H1 (cell line): ENCODE results near the gene PDE3A. TPM values are rescaled to one million over a fixed set of nuclear protein-coding genes. Genes with fewer than 3 reads are reported as not detected.

ENCODE experiments used
- CTCF ChIA-PET: fragments of 300-600 bp; sonication (Branson Sonifier 250); formaldehyde crosslinking; loops from one replicate; lab custom pipeline; 2021; ENCODE audit not compliant: partially characterized antibody; lab: Charles Lee
- POLR2A ChIA-PET: fragments of 300-600 bp; sonication (Branson Sonifier 250); formaldehyde crosslinking; loops from one replicate; lab custom pipeline; 2021; ENCODE audit warnings: inconsistent platforms; ENCODE audit not compliant: partially characterized antibody; lab: Charles Lee
- DNase-seq, 2 experiments: peaks; one replicate each; pipeline versions ENCODE4 v3.0.0 to v3.0.0-alpha.2; 2010 to 2022; ENCODE audit warnings: low spot score in 2 of 2, low read depth in 1 of 2, mixed read lengths in 1 of 2
- FAIRE-seq: peaks from 2 replicates; lab custom pipeline; 2011; peaks lifted over from hg19 to GRCh38; lab: Jason Lieb, UNC
- H2AFZ ChIP-seq: 2 replicates; pipeline ENCODE4 v1.8.1; 2012; ENCODE audit warnings: low read length, inconsistent platforms
- H2AK5ac ChIP-seq: 2 replicates; pipeline ENCODE4 v1.6.1; 2013; ENCODE audit warnings: low read depth, low read length
- H2BK120ac ChIP-seq: replicated peaks from 2 replicates; pipeline ENCODE3; 2013; ENCODE audit warnings: low read depth, low read length, inconsistent platforms
- H2BK12ac ChIP-seq: 2 replicates; pipeline ENCODE4 v1.6.1; 2013; ENCODE audit warnings: low read depth, low read length
- H2BK15ac ChIP-seq: 2 replicates; pipeline ENCODE4 v1.6.1; 2013; ENCODE audit warnings: low read length
- H2BK20ac ChIP-seq: 2 replicates; pipeline ENCODE4 v1.6.1; 2013; ENCODE audit warnings: low read length
- H2BK5ac ChIP-seq: 2 replicates; pipeline ENCODE4 v1.6.1; 2013; ENCODE audit warnings: low read depth, low read length
- H3K14ac ChIP-seq: 2 replicates; pipeline ENCODE4 v1.6.1; 2013; ENCODE audit warnings: inconsistent platforms; ENCODE audit not compliant: insufficient read length
- H3K18ac ChIP-seq: 2 replicates; pipeline ENCODE4 v1.6.1; 2013; ENCODE audit warnings: low read length; ENCODE audit errors: extremely low read depth
- H3K23ac ChIP-seq: 2 replicates; pipeline ENCODE4 v1.6.1; 2013; ENCODE audit warnings: inconsistent platforms; ENCODE audit not compliant: insufficient read length
- H3K23me2 ChIP-seq: 2 replicates; pipeline ENCODE4 v1.6.1; 2013; ENCODE audit warnings: low read depth, low read length
- H3K27ac ChIP-seq: 2 replicates; pipeline ENCODE4 v1.6.1; 2011; ENCODE audit warnings: low read depth, low read length, inconsistent platforms
- H3K27me3 ChIP-seq, 4 experiments: replicated peaks in 1 of 4; 1 replicate in 1 of 4; 2 replicates in 3 of 4; pipeline versions ENCODE4 v1.6.1 to v1.8.1; 2011 to 2013; ENCODE audit warnings: low read length in 3 of 4, mild to moderate bottlenecking in 3 of 4, inconsistent platforms in 2 of 4, mixed read lengths in 2 of 4, moderate library complexity in 1 of 4; ENCODE audit not compliant: control insufficient read depth in 3 of 4, insufficient read depth in 3 of 4; ENCODE audit errors: extremely low read depth in 1 of 4
- H3K36me3 ChIP-seq, 4 experiments: 2 replicates each; pipeline versions ENCODE4 v1.6.1 to v1.8.1; 2011 to 2013; ENCODE audit warnings: mild to moderate bottlenecking in 4 of 4, low read length in 3 of 4, moderate library complexity in 2 of 4, control low read depth in 1 of 4, inconsistent platforms in 1 of 4; ENCODE audit not compliant: insufficient read depth in 4 of 4, control insufficient read depth in 2 of 4
- H3K4ac ChIP-seq: replicated peaks from 2 replicates; pipeline ENCODE3; 2013; ENCODE audit warnings: low read length, low read depth, mixed read lengths, inconsistent platforms; ENCODE audit not compliant: insufficient read length
- H3K4me1 ChIP-seq, 4 experiments: replicated peaks in 1 of 4; 1 replicate in 1 of 4; 2 replicates in 3 of 4; pipeline versions ENCODE4 v1.6.1 to v1.8.1; 2011 to 2013; ENCODE audit warnings: low read length in 3 of 4, inconsistent platforms in 2 of 4, mixed read lengths in 1 of 4; ENCODE audit not compliant: insufficient read depth in 4 of 4, control insufficient read depth in 3 of 4
- H3K4me2 ChIP-seq, 2 experiments: 2 replicates each; pipeline versions ENCODE4 v1.6.1 to v1.8.1; 2011 to 2013; ENCODE audit warnings: low read depth in 2 of 2, low read length in 2 of 2, control low read depth in 1 of 2, inconsistent platforms in 1 of 2, mild to moderate bottlenecking in 1 of 2; ENCODE audit not compliant: insufficient read depth in 1 of 2
- H3K4me3 ChIP-seq, 4 experiments: fragments of 200-600, 300-600 bp in 1 of 4; sonication (generic), shearing (Covaris generic), sonication (Bioruptor Twin) in 1 of 4; 2 replicates each; pipeline versions ENCODE4 v1.5.1 to v1.8.1; 2011 to 2016; ENCODE audit warnings: low read length in 4 of 4, low read depth in 3 of 4, control low read depth in 2 of 4, inconsistent platforms in 2 of 4, mild to moderate bottlenecking in 2 of 4, mixed read lengths in 1 of 4, moderate library complexity in 1 of 4; ENCODE audit not compliant: insufficient read depth in 2 of 4; ENCODE audit errors: extremely low read depth in 1 of 4
- H3K56ac ChIP-seq: replicated peaks from 2 replicates; pipeline ENCODE3; 2013; ENCODE audit warnings: low read depth, mild to moderate bottlenecking, mixed read lengths, low read length, inconsistent platforms; ENCODE audit not compliant: insufficient read length
- H3K79me1 ChIP-seq: 2 replicates; pipeline ENCODE4 v1.6.1; 2013; ENCODE audit warnings: low read depth, low read length, control low read depth
- H3K79me2 ChIP-seq, 2 experiments: 2 replicates each; pipeline versions ENCODE4 v1.6.1 to v1.8.1; 2012 to 2013; ENCODE audit warnings: low read length in 2 of 2, mild to moderate bottlenecking in 2 of 2, inconsistent platforms in 1 of 2; ENCODE audit not compliant: insufficient read depth in 2 of 2, control insufficient read depth in 1 of 2
- H3K9ac ChIP-seq, 4 experiments: replicated peaks in 1 of 4; 1 replicate in 1 of 4; 2 replicates in 3 of 4; pipeline versions ENCODE4 v1.6.1 to v1.8.1; 2011 to 2013; ENCODE audit warnings: low read depth in 3 of 4, low read length in 3 of 4, control low read depth in 2 of 4, mild to moderate bottlenecking in 2 of 4, moderate library complexity in 2 of 4, inconsistent platforms in 1 of 4; ENCODE audit errors: extremely low read depth in 1 of 4
- H3K9me3 ChIP-seq, 2 experiments: 2 replicates each; pipeline versions ENCODE4 v1.6.1 to v1.8.1; 2012 to 2013; ENCODE audit warnings: mild to moderate bottlenecking in 2 of 2, moderate library complexity in 2 of 2, control low read depth in 1 of 2, inconsistent platforms in 1 of 2, low read depth in 1 of 2, low read length in 1 of 2, mixed read lengths in 1 of 2; ENCODE audit not compliant: insufficient read depth in 2 of 2
- H4K20me1 ChIP-seq, 2 experiments: replicated peaks in 1 of 2; 2 replicates each; pipeline versions ENCODE3 to v1.8.1; 2011 to 2013; ENCODE audit warnings: inconsistent platforms in 2 of 2, low read length in 2 of 2, mild to moderate bottlenecking in 1 of 2; ENCODE audit not compliant: insufficient read depth in 2 of 2, control insufficient read depth in 1 of 2
- H4K5ac ChIP-seq: 2 replicates; pipeline ENCODE4 v1.6.1; 2013; ENCODE audit warnings: low read length, low read depth, mixed read lengths, inconsistent platforms; ENCODE audit not compliant: insufficient read length
- H4K8ac ChIP-seq: 2 replicates; pipeline ENCODE4 v1.8.0; 2013; ENCODE audit warnings: mild to moderate bottlenecking, moderate library complexity, low read length, inconsistent platforms; ENCODE audit not compliant: insufficient read depth; ENCODE audit errors: extremely low read depth
- H4K91ac ChIP-seq: replicated peaks from 2 replicates; pipeline ENCODE3; 2013; ENCODE audit warnings: low read length, mixed read lengths, inconsistent platforms; ENCODE audit not compliant: insufficient read length
- GABPA ChIP-seq: IDR thresholded peaks from 2 replicates; pipeline ENCODE4 v1.6.1; 2011; ENCODE audit warnings: mild to moderate bottlenecking, low read length, moderate library complexity, borderline replicate concordance; ENCODE audit not compliant: insufficient read depth
- WGBS, 2 experiments: shearing (Covaris generic) in 1 of 2; methylation state at CpG; one replicate each; pipeline versions ENCODE4 v1.1.6 to v1.1.7; 2013 to 2015; ENCODE audit warnings: low lambda C conversion rate in 2 of 2, mixed read lengths in 2 of 2, inconsistent platforms in 1 of 2, low coverage in 1 of 2, missing lambda C conversion rate in 1 of 2; ENCODE audit not compliant: insufficient replicate concordance in 2 of 2, insufficient coverage in 1 of 2, insufficient read length in 1 of 2; ENCODE audit errors: extremely low coverage in 1 of 2, missing lambda C conversion rate in 1 of 2; 5-methylcytosine and 5-hydroxymethylcytosine counted together
- polyA plus RNA-seq, 7 experiments: library from polyadenylated mRNA; depleted of rRNA in 3 of 7; stranded (reverse) in 5 of 7; unstranded in 2 of 7; fragments of >200 nt in 5 of 7; fragments of 200-250 nt in 2 of 7; gene quantifications; 1 replicate in 5 of 7; 2 replicates in 1 of 7; 4 replicates in 1 of 7; pipeline versions ENCODE4 v1.2.1 to v1.2.3, GENCODE V29; 2011 to 2013; ENCODE audit warnings: missing spikeins in 2 of 7, mixed read lengths in 2 of 7
- total RNA-seq: library from RNA; stranded (reverse); fragmentation: NEBNext Ultra II Directional; extraction: Animal tissue kit (Norgen Biotek cat#: 25700); gene quantifications from 2 replicates; pipeline ENCODE4 v1.2.1, GENCODE V29; 2021

The PDE3A gene
- total and polyA plus RNA-seq, 2 of the 8 experiments (the other 6 are each of a cell fraction or from before 2014, with no cell fraction given) = 1.4 to 3.4 TPM

GRCh38 chr12:20495997-20496396, 127.7 kb downstream of the PDE3A start:
- Histone ChIP-seq H3K36me3 (no peaks in the 10 kb centered on the region), H3K4me2 (no peak overlapping the region), H2BK120ac (no peak overlapping the region), H4K8ac (no peak overlapping the region), H3K27ac (no peak overlapping the region), H3K14ac (no peak overlapping the region), H3K18ac (no peak overlapping the region), H3K4ac (no peak overlapping the region), H3K79me1 (no peaks in the 10 kb centered on the region), H3K4me3 (no peak overlapping the region), H3K9me3 (no peaks in the 10 kb centered on the region), H2AFZ (no peak overlapping the region), H3K23me2 (no peaks in the 10 kb centered on the region), H4K20me1 (no peaks in the 10 kb centered on the region), H2BK5ac (no peak overlapping the region), H2BK20ac (no peak overlapping the region), H3K79me2 (no peaks in the 10 kb centered on the region), H3K23ac (no peak overlapping the region), H3K9ac (no peak overlapping the region), H3K56ac (no peak overlapping the region), H2AK5ac (no peak overlapping the region), H2BK12ac (no peak overlapping the region), H4K91ac (no peak overlapping the region), H3K27me3 (no peaks in the 10 kb centered on the region), H4K5ac (no peak overlapping the region), H2BK15ac (no peak overlapping the region), H3K4me1 (peaks cover 0 to 2% (median under 1%) of the 10 kb centered on the region in 4 experiments; a peak in 2 of 7 replicates)
- POLR2A ChIA-PET = no interaction called here
- FAIRE-seq (no peak), DNase-seq (no peak)
- TF ChIP-seq GABPA = no peak
- WGBS, 2 experiments = 96% methylated on average over 1 of the region's 1 CpG; no CpG with 5 or more reads in 1 of the 2 experiments
- CTCF ChIA-PET = no interaction called here
